RWPE2 (cell line): Measurements from ENCODE around the gene CELA1.

Experiments
- ATAC-seq: fragments of 200-7000 bp; cut with Tn5 transposase; 3 replicates; pipeline ENCODE4 v1.9.1; 2021; ENCODE audit warnings: low read depth
- DNase-seq: peaks from one replicate; pipeline ENCODE4 v3.0.0-alpha.2; 2020; ENCODE audit warnings: low spot score
- H3K27ac ChIP-seq: fragments of 450-650 bp; 2 replicates; pipeline ENCODE4 v1.5.1; 2017; ENCODE audit warnings: mild to moderate bottlenecking; ENCODE audit not compliant: poor library complexity, severe bottlenecking
- H3K27me3 ChIP-seq: fragments of 250-450 bp; sonication (Bioruptor Pico); 2 replicates; pipeline ENCODE4 v1.5.1; 2021; ENCODE audit warnings: mild to moderate bottlenecking, moderate library complexity; ENCODE audit not compliant: insufficient read depth, poor library complexity, severe bottlenecking
- H3K36me3 ChIP-seq: fragments of 250-450 bp; sonication (Bioruptor Pico); 2 replicates; pipeline ENCODE4 v1.5.1; 2020; ENCODE audit warnings: low read depth, mild to moderate bottlenecking, moderate library complexity
- H3K4me1 ChIP-seq: fragments of 250-450 bp; sonication (Bioruptor Pico); 2 replicates; pipeline ENCODE4 v1.5.1; 2021; ENCODE audit warnings: mild to moderate bottlenecking, moderate library complexity; ENCODE audit not compliant: insufficient read depth, poor library complexity, severe bottlenecking
- H3K4me3 ChIP-seq: fragments of 250-450 bp; sonication (Bioruptor Pico); 2 replicates; pipeline ENCODE4 v1.5.1; 2021; ENCODE audit warnings: mild to moderate bottlenecking, moderate library complexity; ENCODE audit not compliant: severe bottlenecking
- H3K9me3 ChIP-seq: fragments of 250-450 bp; sonication (Bioruptor Pico); 2 replicates; pipeline ENCODE4 v1.5.1; 2021; ENCODE audit warnings: mild to moderate bottlenecking, moderate library complexity; ENCODE audit not compliant: severe bottlenecking
- TF ChIP-seq, protein P1 (sequence below): fragments of 450-650 bp; IDR thresholded peaks from one replicate; pipeline ENCODE4 v1.5.1; 2017; ENCODE audit warnings: mild to moderate bottlenecking, moderate library complexity; ENCODE audit not compliant: poor library complexity, severe bottlenecking

CELA1 gene

DNA sequence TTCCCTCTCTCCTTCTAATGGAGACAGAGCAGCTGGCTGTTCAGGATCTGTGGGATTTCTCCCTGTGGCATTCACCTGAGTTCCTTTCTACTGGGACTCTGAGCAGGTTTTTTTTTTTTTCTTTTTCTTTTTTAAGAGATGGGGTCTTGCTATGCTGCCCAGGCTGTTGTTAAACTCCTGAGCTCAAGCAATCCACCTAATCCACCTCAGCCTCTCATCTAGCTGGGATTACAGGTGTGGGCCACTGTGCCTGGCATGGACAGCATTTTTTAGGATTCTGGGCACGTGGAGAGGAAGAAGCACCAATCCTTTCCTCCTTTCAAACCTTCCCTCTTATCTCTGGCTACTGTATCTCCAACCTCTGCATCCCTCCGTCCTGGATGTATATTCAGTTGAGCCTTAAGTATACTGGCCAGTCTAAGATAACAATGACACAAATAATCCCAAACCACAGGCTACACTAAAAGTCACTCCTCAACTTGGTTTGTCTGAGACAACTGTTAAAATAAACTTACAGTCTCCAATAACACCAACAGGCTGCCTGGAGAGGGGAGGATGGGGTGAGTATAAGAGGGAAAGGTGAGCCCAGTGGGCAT, 16.4 kb upstream of the CELA1 start:
- no peaks in the 10 kb centered on the region for H3K9me3 ChIP-seq
- ATAC-seq (no peak), DNase-seq (no peak)
- TF ChIP-seq, protein P1, sequence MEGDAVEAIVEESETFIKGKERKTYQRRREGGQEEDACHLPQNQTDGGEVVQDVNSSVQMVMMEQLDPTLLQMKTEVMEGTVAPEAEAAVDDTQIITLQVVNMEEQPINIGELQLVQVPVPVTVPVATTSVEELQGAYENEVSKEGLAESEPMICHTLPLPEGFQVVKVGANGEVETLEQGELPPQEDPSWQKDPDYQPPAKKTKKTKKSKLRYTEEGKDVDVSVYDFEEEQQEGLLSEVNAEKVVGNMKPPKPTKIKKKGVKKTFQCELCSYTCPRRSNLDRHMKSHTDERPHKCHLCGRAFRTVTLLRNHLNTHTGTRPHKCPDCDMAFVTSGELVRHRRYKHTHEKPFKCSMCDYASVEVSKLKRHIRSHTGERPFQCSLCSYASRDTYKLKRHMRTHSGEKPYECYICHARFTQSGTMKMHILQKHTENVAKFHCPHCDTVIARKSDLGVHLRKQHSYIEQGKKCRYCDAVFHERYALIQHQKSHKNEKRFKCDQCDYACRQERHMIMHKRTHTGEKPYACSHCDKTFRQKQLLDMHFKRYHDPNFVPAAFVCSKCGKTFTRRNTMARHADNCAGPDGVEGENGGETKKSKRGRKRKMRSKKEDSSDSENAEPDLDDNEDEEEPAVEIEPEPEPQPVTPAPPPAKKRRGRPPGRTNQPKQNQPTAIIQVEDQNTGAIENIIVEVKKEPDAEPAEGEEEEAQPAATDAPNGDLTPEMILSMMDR: no peak
- H3K4me1 ChIP-seq: no peaks in the 10 kb centered on the region
- H3K36me3 ChIP-seq: peaks cover 23% of the 10 kb centered on the region
- H3K27me3 ChIP-seq: no peaks in the 10 kb centered on the region
- H3K27ac ChIP-seq: no peak overlapping the region
- no peak overlapping the region for H3K4me3 ChIP-seq

- H3K27ac ChIP-seq: no peak overlapping the region
- no peaks in the 10 kb centered on the region for H3K9me3 ChIP-seq
- no peaks in the 10 kb centered on the region for H3K4me1 ChIP-seq
- TF ChIP-seq, protein P1: no peak
- H3K4me3 ChIP-seq: no peak overlapping the region
- DNase-seq: no peak
- no peaks in the 10 kb centered on the region for H3K27me3 ChIP-seq
- H3K36me3 ChIP-seq: peaks cover 28% of the 10 kb centered on the region
- ATAC-seq: no peak
Observed at GRCh38 chr12:51362307-51362706, 15.8 kb upstream of the CELA1 start.

DNA sequence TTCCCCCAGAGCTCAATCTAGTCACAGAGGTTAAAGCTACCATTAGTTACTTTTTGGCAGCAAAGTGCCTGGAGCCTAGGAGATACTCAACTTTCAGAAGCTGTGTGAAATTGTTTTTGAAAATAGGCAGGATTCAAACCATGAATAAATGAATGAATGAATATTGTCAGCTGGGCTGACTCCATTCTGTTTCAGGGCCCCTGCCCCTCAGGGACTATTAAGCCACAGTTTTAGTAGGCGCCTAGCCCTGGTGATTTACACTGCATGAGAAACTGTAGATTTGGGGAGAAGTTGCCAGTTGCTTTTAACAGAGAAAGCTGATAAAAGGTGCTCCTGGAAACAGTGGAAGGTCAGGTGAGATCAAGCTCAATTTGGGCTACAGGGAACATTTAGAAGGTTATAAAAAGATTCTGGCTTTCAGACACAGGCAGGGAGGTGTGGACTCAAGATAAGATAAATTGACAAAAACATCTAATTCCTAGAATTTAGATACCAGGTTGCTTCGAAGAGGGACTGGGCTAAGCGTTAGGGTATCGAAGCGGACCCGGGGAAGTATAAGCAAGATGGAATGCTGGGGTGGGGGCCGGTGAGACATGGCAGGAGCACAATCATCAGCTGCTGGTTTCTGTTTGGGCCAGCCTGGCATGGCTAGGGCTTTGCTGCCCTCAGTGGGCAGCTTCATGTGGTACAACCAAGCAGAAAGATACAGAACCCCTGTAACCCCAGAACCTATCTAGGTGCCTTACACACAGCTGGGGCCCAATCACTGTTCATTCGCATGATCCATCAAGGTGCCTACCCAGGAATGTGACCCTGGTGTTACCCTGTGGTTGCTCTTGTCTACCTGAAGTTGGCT, 14.9 kb upstream of the CELA1 start:
- TF ChIP-seq, protein P1: no peak
- Histone ChIP-seq H3K27ac (no peak overlapping the region), H3K4me3 (no peak overlapping the region), H3K27me3 (no peaks in the 10 kb centered on the region), H3K36me3 (peaks cover 30% of the 10 kb centered on the region), H3K4me1 (no peaks in the 10 kb centered on the region), H3K9me3 (no peaks in the 10 kb centered on the region)
- no peak for ATAC-seq
- no peak for DNase-seq

DNA sequence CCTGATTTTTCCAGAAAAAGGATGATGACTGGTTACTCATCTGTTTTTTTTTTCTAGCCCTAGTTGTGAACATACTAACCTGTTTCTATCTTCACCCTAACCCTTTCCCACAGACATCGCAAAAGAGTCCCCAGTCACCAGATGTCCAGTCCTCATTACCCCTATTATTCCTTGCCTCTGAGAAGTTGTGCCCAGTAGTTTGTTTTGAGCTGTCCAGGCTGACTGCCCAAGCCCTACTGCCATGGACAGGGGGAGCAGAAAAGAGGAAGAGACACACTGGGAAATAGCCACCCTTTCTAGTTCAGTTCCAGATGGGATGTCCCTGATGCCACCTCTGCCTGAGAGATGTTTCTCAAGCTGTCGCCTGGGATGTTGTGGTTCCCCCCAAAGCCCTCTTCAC, 13.8 kb upstream of the CELA1 start:
- no peaks in the 10 kb centered on the region for H3K4me1 ChIP-seq
- no peak for ATAC-seq

More for the DNA sequence above, 13.8 kb upstream of the CELA1 start:
- Histone ChIP-seq H3K27me3 (no peaks in the 10 kb centered on the region), H3K36me3 (peaks cover 30% of the 10 kb centered on the region), H3K4me3 (no peak overlapping the region), H3K9me3 (no peaks in the 10 kb centered on the region), H3K27ac (no peak overlapping the region)
- TF ChIP-seq, protein P1: no peak
- no peak for DNase-seq
